Mesenchymal stem cell (in vitro differentiated cells and primary cell): Measurements from ENCODE around the gene PKP2.

Experiments used
- DNase-seq: peaks from one replicate; pipeline ENCODE4 v3.0.0-alpha.2; 2013
- H2AFZ ChIP-seq: one replicate; pipeline ENCODE4 v1.6.1; 2013; ENCODE audit warnings: low read depth, mild to moderate bottlenecking, control low read depth, inconsistent platforms, low read length, moderate library complexity
- H2AK5ac ChIP-seq: 2 replicates; pipeline ENCODE4 v1.6.1; 2013; ENCODE audit warnings: low read length, moderate library complexity, mild to moderate bottlenecking, inconsistent platforms; ENCODE audit not compliant: severe bottlenecking
- H2BK120ac ChIP-seq: one replicate; pipeline ENCODE4 v1.6.1; 2013; ENCODE audit warnings: low read depth, mild to moderate bottlenecking, inconsistent platforms, low read length, moderate library complexity
- H2BK12ac ChIP-seq, 2 experiments: one replicate each; pipeline ENCODE4 v1.6.1; 2013; ENCODE audit warnings: inconsistent platforms in 2 of 2, low read length in 2 of 2, mild to moderate bottlenecking in 2 of 2, moderate library complexity in 2 of 2, control low read depth in 1 of 2
- H2BK15ac ChIP-seq: one replicate; pipeline ENCODE4 v1.6.1; 2013; ENCODE audit warnings: mild to moderate bottlenecking, low read depth, inconsistent platforms; ENCODE audit not compliant: poor library complexity, severe bottlenecking
- H2BK5ac ChIP-seq: 2 replicates; pipeline ENCODE4 v1.6.1; 2013; ENCODE audit warnings: low read depth, mild to moderate bottlenecking, low read length, control low read depth, inconsistent platforms; ENCODE audit not compliant: poor library complexity, severe bottlenecking
- H3K14ac ChIP-seq, 2 experiments: one replicate each; pipeline ENCODE4 v1.6.1; 2013; ENCODE audit warnings: inconsistent platforms in 2 of 2, low read length in 2 of 2, control low read depth in 1 of 2, mild to moderate bottlenecking in 1 of 2, moderate library complexity in 1 of 2
- H3K18ac ChIP-seq, 2 experiments: one replicate each; pipeline ENCODE4 v1.6.1; 2013; ENCODE audit warnings: inconsistent platforms in 2 of 2, low read length in 2 of 2, control low read depth in 1 of 2, low read depth in 1 of 2, mild to moderate bottlenecking in 1 of 2
- H3K23ac ChIP-seq, 2 experiments: one replicate each; pipeline ENCODE4 v1.6.1; 2013; ENCODE audit warnings: inconsistent platforms in 2 of 2, low read length in 2 of 2, mild to moderate bottlenecking in 2 of 2, moderate library complexity in 2 of 2, control low read depth in 1 of 2
- H3K27ac ChIP-seq: 2 replicates; pipeline ENCODE4 v1.5.1; 2013; ENCODE audit warnings: mild to moderate bottlenecking, moderate library complexity, low read length, control low read depth, inconsistent platforms; ENCODE audit not compliant: poor library complexity, severe bottlenecking
- H3K27me3 ChIP-seq, 2 experiments: 2 replicates each; pipeline versions ENCODE4 v1.6.1 to v1.7.0; 2013; ENCODE audit warnings: low read length in 2 of 2, mild to moderate bottlenecking in 2 of 2, moderate library complexity in 2 of 2, control low read depth in 1 of 2, inconsistent platforms in 1 of 2; ENCODE audit not compliant: control insufficient read depth in 1 of 2, insufficient read depth in 1 of 2
- H3K36me3 ChIP-seq, 2 experiments: 2 replicates each; pipeline versions ENCODE4 v1.6.1 to v1.7.0; 2013; ENCODE audit warnings: low read length in 2 of 2, control low read depth in 1 of 2, inconsistent platforms in 1 of 2, low read depth in 1 of 2, mild to moderate bottlenecking in 1 of 2; ENCODE audit not compliant: insufficient read depth in 2 of 2, control insufficient read depth in 1 of 2
- H3K4ac ChIP-seq, 2 experiments: one replicate each; pipeline ENCODE4 v1.6.1; 2013; ENCODE audit warnings: inconsistent platforms in 2 of 2, low read length in 2 of 2, mild to moderate bottlenecking in 2 of 2, moderate library complexity in 2 of 2, control low read depth in 1 of 2, low read depth in 1 of 2
- H3K4me1 ChIP-seq: 2 replicates; pipeline ENCODE4 v1.6.1; 2013; ENCODE audit warnings: low read depth, low read length, control low read depth; ENCODE audit not compliant: control insufficient read depth, insufficient read depth
- H3K4me2 ChIP-seq: 2 replicates; pipeline ENCODE4 v1.6.1; 2013; ENCODE audit warnings: low read length, mild to moderate bottlenecking, inconsistent platforms; ENCODE audit not compliant: poor library complexity, severe bottlenecking
- H3K4me3 ChIP-seq, 2 experiments: 2 replicates each; pipeline versions ENCODE4 v1.5.1 to v1.7.0; 2013; ENCODE audit warnings: low read length in 2 of 2, mild to moderate bottlenecking in 2 of 2, control low read depth in 1 of 2, low read depth in 1 of 2; ENCODE audit not compliant: insufficient read depth in 1 of 2
- H3K79me1 ChIP-seq: replicated peaks from 2 replicates; pipeline ENCODE4 v1.6.1; 2013; ENCODE audit warnings: mild to moderate bottlenecking, control low read depth, low read length, inconsistent platforms; ENCODE audit not compliant: poor library complexity, severe bottlenecking
- H3K9ac ChIP-seq: 2 replicates; pipeline ENCODE4 v1.7.0; 2013; ENCODE audit warnings: mild to moderate bottlenecking, low read length, moderate library complexity
- H3K9me3 ChIP-seq: 2 replicates; pipeline ENCODE4 v1.7.0; 2013; ENCODE audit warnings: mild to moderate bottlenecking, low read length; ENCODE audit not compliant: control insufficient read depth
- H4K8ac ChIP-seq: one replicate; pipeline ENCODE4 v1.6.1; 2013; ENCODE audit warnings: inconsistent platforms, mild to moderate bottlenecking, low read length, moderate library complexity
- H4K91ac ChIP-seq: one replicate; pipeline ENCODE4 v1.6.1; 2013; ENCODE audit warnings: mild to moderate bottlenecking, low read length, inconsistent platforms
- WGBS: methylation state at CpG from one replicate; pipeline ENCODE4 v1.1.7; 2013; ENCODE audit warnings: mixed read lengths; 5-methylcytosine and 5-hydroxymethylcytosine counted together

PKP2 gene

DNA sequence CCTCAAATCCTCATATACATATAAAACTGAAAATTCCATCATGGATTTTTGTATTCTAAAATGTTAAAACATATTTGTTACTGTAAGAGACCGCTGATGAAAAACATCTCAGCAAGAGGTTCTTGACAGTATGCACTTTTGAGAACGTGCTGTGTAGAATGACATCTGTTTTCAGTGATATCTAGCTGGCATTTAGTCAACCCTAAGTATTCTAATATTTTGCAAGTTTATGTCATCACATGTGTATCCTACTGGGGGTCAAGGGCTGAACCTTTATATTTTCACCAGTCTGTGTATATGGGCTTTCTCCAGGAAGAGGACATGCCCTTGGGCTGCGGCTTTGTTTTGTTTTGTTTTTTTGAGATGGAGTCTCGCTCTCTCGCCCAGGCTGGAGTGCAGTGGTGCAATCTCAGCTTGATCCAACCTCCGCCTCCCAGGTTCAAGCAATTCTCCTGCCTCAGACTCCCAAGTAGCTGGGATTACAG lies 118.8 kb downstream of the PKP2 start:
- no peak overlapping the region for H2BK15ac ChIP-seq
- no peak overlapping the region for H3K4me3 ChIP-seq
- H2AFZ ChIP-seq, result no peak overlapping the region
- no peak overlapping the region for H3K9ac ChIP-seq
- no peak overlapping the region for H3K23ac ChIP-seq
- no peak overlapping the region for H3K14ac ChIP-seq
- H3K79me1 ChIP-seq, result no peaks in the 10 kb centered on the region
- DNase-seq, result no peak
- WGBS, result 85% methylated on average over 6 of the region's 6 CpGs
- H2AK5ac ChIP-seq, result no peak overlapping the region
- H2BK120ac ChIP-seq, result no peak overlapping the region
- no peaks in the 10 kb centered on the region for H3K36me3 ChIP-seq
- H4K91ac ChIP-seq, result no peak overlapping the region
- H3K9me3 ChIP-seq, result no peaks in the 10 kb centered on the region
- H3K4ac ChIP-seq, result no peak overlapping the region
- H2BK12ac ChIP-seq, result no peak overlapping the region
- H3K4me1 ChIP-seq, result no peaks in the 10 kb centered on the region
- no peak overlapping the region for H3K27ac ChIP-seq
- H3K18ac ChIP-seq, result no peak overlapping the region
- no peak overlapping the region for H3K4me2 ChIP-seq
- H3K27me3 ChIP-seq, result peaks cover 0 to 25% of the 10 kb centered on the region in 2 experiments
- H4K8ac ChIP-seq, result no peak overlapping the region
- H2BK5ac ChIP-seq, result no peak overlapping the region

DNA sequence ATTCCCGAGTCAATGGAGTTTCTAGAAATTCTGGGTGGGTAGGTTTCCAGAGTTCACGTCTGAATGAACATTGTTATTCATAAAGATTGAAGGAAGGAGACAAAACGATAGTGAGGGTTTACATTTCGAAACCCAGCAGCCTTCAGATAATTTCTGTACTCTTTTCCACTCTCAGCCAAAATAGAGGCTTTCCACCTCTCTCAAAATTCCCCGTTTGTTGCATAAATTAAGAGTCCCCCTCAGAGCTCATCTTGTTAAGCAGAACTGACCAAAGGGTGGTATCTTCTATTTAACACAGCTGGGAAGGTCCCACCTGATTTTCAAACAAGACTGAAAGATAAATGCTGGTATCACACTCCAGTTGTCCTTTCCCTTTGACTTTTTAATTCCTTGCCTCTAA lies 119.4 kb downstream of the PKP2 start:
- H3K18ac ChIP-seq, result no peak overlapping the region
- no peak overlapping the region for H2AFZ ChIP-seq
- H2AK5ac ChIP-seq, result no peak overlapping the region
- no peak overlapping the region for H3K9ac ChIP-seq
- no peak overlapping the region for H2BK5ac ChIP-seq
- H3K4me2 ChIP-seq, result no peak overlapping the region
- H3K9me3 ChIP-seq, result no peaks in the 10 kb centered on the region
- WGBS, result 81% methylated on average over 5 of the region's 5 CpGs
- no peak overlapping the region for H3K23ac ChIP-seq
- no peaks in the 10 kb centered on the region for H3K4me1 ChIP-seq
- DNase-seq, result no peak
- H3K14ac ChIP-seq, result no peak overlapping the region
- H4K91ac ChIP-seq, result no peak overlapping the region
- H2BK120ac ChIP-seq, result no peak overlapping the region
- no peak overlapping the region for H4K8ac ChIP-seq
- H3K27me3 ChIP-seq, result peaks cover 0 to 27% of the 10 kb centered on the region in 2 experiments
- H3K4ac ChIP-seq, result no peak overlapping the region
- no peak overlapping the region for H3K4me3 ChIP-seq
- no peak overlapping the region for H3K27ac ChIP-seq
- no peaks in the 10 kb centered on the region for H3K79me1 ChIP-seq
- H2BK12ac ChIP-seq, result no peak overlapping the region
- no peaks in the 10 kb centered on the region for H3K36me3 ChIP-seq
- no peak overlapping the region for H2BK15ac ChIP-seq

DNA sequence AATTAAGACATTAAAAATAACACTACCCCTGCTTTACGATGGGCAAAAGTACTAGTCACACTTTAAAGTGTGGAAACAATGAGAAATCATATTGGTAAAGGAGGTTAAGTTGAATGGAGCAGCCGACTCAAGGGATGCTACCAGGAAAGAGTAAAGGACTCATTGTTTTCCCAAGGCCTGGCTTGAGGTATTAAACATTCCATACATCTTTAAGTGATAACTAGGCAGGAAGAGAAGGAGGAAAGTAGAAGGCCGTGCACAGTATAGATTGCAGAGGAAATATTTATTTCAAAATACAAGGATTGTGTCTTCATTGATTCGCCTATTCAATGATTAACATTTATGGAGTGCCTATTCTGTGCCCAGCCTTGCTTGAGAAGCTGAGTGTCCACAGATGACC lies 120.3 kb downstream of the PKP2 start:
- H2BK5ac ChIP-seq, result no peak overlapping the region
- no peak overlapping the region for H2AFZ ChIP-seq
- no peak overlapping the region for H2AK5ac ChIP-seq
- no peak overlapping the region for H2BK15ac ChIP-seq
- no peak overlapping the region for H3K4ac ChIP-seq
- no peak overlapping the region for H3K27ac ChIP-seq
- no peaks in the 10 kb centered on the region for H3K9me3 ChIP-seq
- DNase-seq, result no peak
- no peaks in the 10 kb centered on the region for H3K79me1 ChIP-seq
- no peak overlapping the region for H3K23ac ChIP-seq
- peaks cover 0 to 27% of the 10 kb centered on the region in 2 experiments for H3K27me3 ChIP-seq
- no peak overlapping the region for H3K4me2 ChIP-seq
- WGBS, result 76% methylated on average over 3 of the region's 4 CpGs
- H3K4me3 ChIP-seq, result no peak overlapping the region
- H3K36me3 ChIP-seq, result no peaks in the 10 kb centered on the region
- no peaks in the 10 kb centered on the region for H3K4me1 ChIP-seq
- no peak overlapping the region for H2BK12ac ChIP-seq
- no peak overlapping the region for H3K14ac ChIP-seq
- H4K91ac ChIP-seq, result no peak overlapping the region
- no peak overlapping the region for H3K9ac ChIP-seq
- no peak overlapping the region for H4K8ac ChIP-seq
- no peak overlapping the region for H2BK120ac ChIP-seq
- no peak overlapping the region for H3K18ac ChIP-seq

DNA sequence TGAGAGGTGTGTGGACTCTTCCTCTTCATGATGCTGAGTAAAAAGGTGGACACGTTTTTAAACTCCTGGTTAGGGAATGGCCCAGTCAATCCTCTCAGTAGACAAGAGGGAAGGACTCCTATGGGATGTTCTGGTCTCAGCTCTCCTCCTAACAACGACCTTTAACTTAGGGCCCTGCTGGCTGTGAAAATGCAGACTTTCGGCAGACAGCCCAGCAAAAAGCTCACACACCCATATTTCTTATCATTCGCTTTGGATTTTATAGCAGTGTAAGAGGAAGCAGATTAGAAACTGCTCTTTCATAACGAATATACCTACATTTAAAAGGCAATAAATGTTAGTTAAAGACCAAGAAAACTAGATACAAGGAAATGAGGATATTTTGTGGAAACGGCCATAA lies 122.9 kb downstream of the PKP2 start:
- Histone ChIP-seq H2BK12ac (no peak overlapping the region), H3K27ac (no peak overlapping the region), H3K36me3 (no peaks in the 10 kb centered on the region), H4K91ac (no peak overlapping the region), H4K8ac (no peak overlapping the region), H2BK120ac (no peak overlapping the region), H2BK5ac (no peak overlapping the region), H3K23ac (no peak overlapping the region), H2AK5ac (no peak overlapping the region), H3K4me2 (no peak overlapping the region), H3K27me3 (peaks cover 0 to 27% of the 10 kb centered on the region in 2 experiments), H2AFZ (no peak overlapping the region), H3K18ac (no peak overlapping the region), H3K9me3 (no peaks in the 10 kb centered on the region), H3K4me1 (no peaks in the 10 kb centered on the region), H3K9ac (no peak overlapping the region), H3K4me3 (no peak overlapping the region), H3K4ac (no peak overlapping the region), H3K14ac (no peak overlapping the region), H2BK15ac (no peak overlapping the region), H3K79me1 (no peaks in the 10 kb centered on the region)
- 66% methylated on average over 2 of the region's 6 CpGs for WGBS
- DNase-seq, result no peak
